PFSK-1 (cell line): ENCODE measurements around the gene ARPC2.

Experiments
- FOXP2 ChIP-seq: optimal IDR thresholded peaks from 2 replicates; pipeline ENCODE3; 2011; ENCODE audit warnings: borderline replicate concordance, control low read depth, inconsistent platforms; ENCODE audit not compliant: insufficient read depth; ENCODE audit errors: extremely low read length, extremely low read depth
- POLR2AphosphoS5 ChIP-seq: IDR thresholded peaks from 2 replicates; pipeline ENCODE4 v1.6.1; 2012; ENCODE audit warnings: low read depth, mild to moderate bottlenecking, control low read depth, low read length, moderate library complexity
- SIN3A ChIP-seq: IDR thresholded peaks from 2 replicates; pipeline ENCODE4 v1.6.1; 2012; ENCODE audit warnings: mild to moderate bottlenecking, low read length, moderate library complexity, borderline replicate concordance; ENCODE audit not compliant: insufficient read depth
- TAF1 ChIP-seq: IDR thresholded peaks from 2 replicates; pipeline ENCODE4 v1.6.1; 2012; ENCODE audit warnings: low read length, control low read depth, borderline replicate concordance; ENCODE audit not compliant: insufficient read depth
- TF ChIP-seq, protein P1 (sequence below), 2 experiments: IDR thresholded peaks; 2 replicates each; pipeline versions ENCODE4 v1.6.1 to v1.8.0; 2011 to 2012; ENCODE audit warnings: low read depth in 2 of 2, low read length in 2 of 2, control low read depth in 1 of 2, inconsistent platforms in 1 of 2, mild to moderate bottlenecking in 1 of 2, moderate library complexity in 1 of 2; ENCODE audit not compliant: insufficient read depth in 1 of 2

ARPC2 gene

DNA sequence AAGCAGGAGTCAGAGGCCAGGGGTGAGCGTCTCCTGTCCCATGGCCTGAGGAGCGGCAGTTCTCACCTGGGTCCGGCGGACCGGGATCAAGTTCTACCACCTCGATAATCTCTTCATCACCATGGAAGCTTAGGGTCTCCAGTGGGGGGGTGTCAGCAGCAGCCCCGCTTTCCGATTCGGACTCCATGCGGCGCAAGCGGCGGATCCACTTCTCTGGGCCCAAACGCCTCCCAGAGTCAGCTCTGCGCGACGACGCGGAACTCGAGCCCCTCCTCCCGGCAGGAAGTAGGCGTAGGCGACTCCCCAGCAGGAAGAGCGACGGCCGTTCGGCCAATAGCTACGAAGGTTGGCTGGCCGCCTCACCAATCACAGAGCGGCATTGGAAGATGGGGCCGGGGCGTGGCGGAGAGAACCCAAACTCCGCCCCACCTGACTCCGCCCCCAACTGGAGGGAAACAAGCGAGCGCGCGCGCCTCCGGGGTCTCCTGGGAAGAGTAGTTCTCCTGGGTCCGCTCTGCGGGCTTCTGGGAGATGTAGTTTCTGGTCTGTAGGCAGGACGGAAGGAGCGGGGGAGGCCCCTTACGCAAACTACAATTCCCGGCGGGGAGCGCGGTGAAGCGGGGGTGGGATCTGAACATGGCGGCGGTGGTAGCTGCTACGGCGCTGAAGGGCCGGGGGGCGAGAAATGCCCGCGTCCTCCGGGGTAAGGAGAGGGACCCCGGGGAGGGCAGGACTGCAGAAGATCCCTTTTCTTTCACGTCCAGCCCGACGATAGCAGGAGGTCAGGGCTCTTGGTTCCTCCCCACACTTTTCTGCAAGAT is 53.1 kb downstream of the ARPC2 start, which contains the start of the genes AAMP and PNKD:
Gene AAMP (minus strand): TSS at position 238 of the 821 bp plus-strand sequence. CDS start 51 bp downstream, at position 187.
Gene PNKD (plus strand): TSS at position 620 of the 821 bp plus-strand sequence. CDS start 17 bp downstream, at position 637.
- TF ChIP-seq SIN3A (0 out of 2 replicates have a peak, but pooled peaks have one; percentile 8), FOXP2 (peak; percentile 64), TAF1 (peak; percentile 47; the same call in 1 of the 2 replicates), POLR2AphosphoS5 (peak; percentile 66; the same call in 1 of the 2 replicates)
- TF ChIP-seq, protein P1, sequence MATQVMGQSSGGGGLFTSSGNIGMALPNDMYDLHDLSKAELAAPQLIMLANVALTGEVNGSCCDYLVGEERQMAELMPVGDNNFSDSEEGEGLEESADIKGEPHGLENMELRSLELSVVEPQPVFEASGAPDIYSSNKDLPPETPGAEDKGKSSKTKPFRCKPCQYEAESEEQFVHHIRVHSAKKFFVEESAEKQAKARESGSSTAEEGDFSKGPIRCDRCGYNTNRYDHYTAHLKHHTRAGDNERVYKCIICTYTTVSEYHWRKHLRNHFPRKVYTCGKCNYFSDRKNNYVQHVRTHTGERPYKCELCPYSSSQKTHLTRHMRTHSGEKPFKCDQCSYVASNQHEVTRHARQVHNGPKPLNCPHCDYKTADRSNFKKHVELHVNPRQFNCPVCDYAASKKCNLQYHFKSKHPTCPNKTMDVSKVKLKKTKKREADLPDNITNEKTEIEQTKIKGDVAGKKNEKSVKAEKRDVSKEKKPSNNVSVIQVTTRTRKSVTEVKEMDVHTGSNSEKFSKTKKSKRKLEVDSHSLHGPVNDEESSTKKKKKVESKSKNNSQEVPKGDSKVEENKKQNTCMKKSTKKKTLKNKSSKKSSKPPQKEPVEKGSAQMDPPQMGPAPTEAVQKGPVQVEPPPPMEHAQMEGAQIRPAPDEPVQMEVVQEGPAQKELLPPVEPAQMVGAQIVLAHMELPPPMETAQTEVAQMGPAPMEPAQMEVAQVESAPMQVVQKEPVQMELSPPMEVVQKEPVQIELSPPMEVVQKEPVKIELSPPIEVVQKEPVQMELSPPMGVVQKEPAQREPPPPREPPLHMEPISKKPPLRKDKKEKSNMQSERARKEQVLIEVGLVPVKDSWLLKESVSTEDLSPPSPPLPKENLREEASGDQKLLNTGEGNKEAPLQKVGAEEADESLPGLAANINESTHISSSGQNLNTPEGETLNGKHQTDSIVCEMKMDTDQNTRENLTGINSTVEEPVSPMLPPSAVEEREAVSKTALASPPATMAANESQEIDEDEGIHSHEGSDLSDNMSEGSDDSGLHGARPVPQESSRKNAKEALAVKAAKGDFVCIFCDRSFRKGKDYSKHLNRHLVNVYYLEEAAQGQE (IDR thresholded peaks at IDR 0.05; ENCODE audit: insufficient read depth in 1 of 2, low read depth in 2 of 2, low read length in 2 of 2), result no peak

GRCh38 chr2:218270721-218271486 is 53.9 kb downstream of the ARPC2 start:
- TF ChIP-seq POLR2AphosphoS5 (no peak), FOXP2 (no peak), SIN3A (no peak), TAF1 (no peak)
- TF ChIP-seq, protein P1 (IDR thresholded peaks at IDR 0.05; ENCODE audit: insufficient read depth in 1 of 2, low read depth in 2 of 2, low read length in 2 of 2), result no peak

- TF ChIP-seq SIN3A (no peak), FOXP2 (no peak), TAF1 (no peak), POLR2AphosphoS5 (no peak)
- TF ChIP-seq, protein P1 (IDR thresholded peaks at IDR 0.05; ENCODE audit: insufficient read depth in 1 of 2, low read depth in 2 of 2, low read length in 2 of 2), result no peak
These were observed 54.5 kb downstream of the ARPC2 start for GRCh38 chr2:218271487-218271797.

- no peak for TF ChIP-seq POLR2AphosphoS5
- no peak for TF ChIP-seq SIN3A
- TF ChIP-seq FOXP2, result no peak
- TF ChIP-seq, protein P1 (IDR thresholded peaks at IDR 0.05; ENCODE audit: insufficient read depth in 1 of 2, low read depth in 2 of 2, low read length in 2 of 2), result no peak
- TF ChIP-seq TAF1, result no peak
These were observed 55.0 kb downstream of the ARPC2 start for GRCh38 chr2:218271865-218272530.
